Smooth muscle cell (in vitro differentiated cells): Measurements from ENCODE around the gene GLB1L3. TPM values are rescaled to one million over a fixed set of nuclear protein-coding genes. Genes with fewer than 3 reads are reported as not detected.

ENCODE experiments used
- DNase-seq: peaks from one replicate; lab custom pipeline; 2025; ENCODE audit not compliant: unreplicated experiment; lab: John Stamatoyannopoulos, UW
- H2AFZ ChIP-seq: fragments of 200-600 bp; sonication (generic); 2 replicates; pipeline ENCODE4 v1.6.0; 2016; ENCODE audit warnings: antibody characterized with exemption, low read depth, mild to moderate bottlenecking
- H3F3A ChIP-seq: fragments of 200-600 bp; sonication (generic); 2 replicates; pipeline ENCODE4 v1.6.0; 2017; ENCODE audit warnings: antibody characterized with exemption, low read depth
- H3K27ac ChIP-seq: fragments of 200-600 bp; sonication (generic); 2 replicates; pipeline ENCODE4 v1.5.1; 2016; ENCODE audit warnings: low read depth, mild to moderate bottlenecking
- H3K27me3 ChIP-seq: fragments of 200-600 bp; sonication (generic); 2 replicates; pipeline ENCODE4 v1.6.1; 2016; ENCODE audit warnings: low read depth, mild to moderate bottlenecking
- H3K36me3 ChIP-seq: fragments of 200-600 bp; sonication (generic); 2 replicates; pipeline ENCODE4 v1.5.1; 2016; ENCODE audit warnings: low read depth
- H3K4me1 ChIP-seq: fragments of 200-600 bp; sonication (generic); 2 replicates; pipeline ENCODE4 v1.5.1; 2016; ENCODE audit warnings: low read depth
- H3K4me2 ChIP-seq: fragments of 200-600 bp; sonication (generic); 2 replicates; pipeline ENCODE4 v1.6.0; 2016; ENCODE audit warnings: mild to moderate bottlenecking
- H3K4me3 ChIP-seq: fragments of 200-600 bp; sonication (generic); 2 replicates; pipeline ENCODE4 v1.5.1; 2016; ENCODE audit warnings: mild to moderate bottlenecking
- H3K79me2 ChIP-seq: fragments of 200-600 bp; sonication (generic); 2 replicates; pipeline ENCODE4 v1.6.0; 2016; ENCODE audit warnings: low read depth, mild to moderate bottlenecking
- H3K9ac ChIP-seq: fragments of 200-600 bp; sonication (generic); 2 replicates; pipeline ENCODE4 v1.6.0; 2016; ENCODE audit warnings: low read depth
- H3K9me3 ChIP-seq: fragments of 200-600 bp; sonication (generic); replicated peaks from 2 replicates; pipeline ENCODE4 v1.5.1; 2016; ENCODE audit warnings: low read depth
- H4K20me1 ChIP-seq: fragments of 200-600 bp; sonication (generic); 2 replicates; pipeline ENCODE4 v1.6.0; 2016; ENCODE audit warnings: low read depth
- WGBS: methylation state at CpG from one replicate; pipeline ENCODE4 v1.1.7; 2016; ENCODE audit warnings: low lambda C conversion rate; 5-methylcytosine and 5-hydroxymethylcytosine counted together
- polyA plus RNA-seq: library from polyadenylated mRNA; unstranded; fragments of >200 nt; fragmentation: Nextera tagmentation; extraction: Ambion mirVana; gene quantifications from 2 replicates; pipeline ENCODE4 v1.2.1, GENCODE V29; 2016
- total RNA-seq: library from RNA; depleted of rRNA; stranded (reverse); fragments of >200 nt; gene quantifications from 2 replicates; pipeline ENCODE4 v1.2.3, GENCODE V29; 2014
- TF ChIP-seq, protein P1 (sequence below): fragments of 200-600 bp; sonication (generic); IDR thresholded peaks from 2 replicates; pipeline ENCODE4 v1.5.1; 2017; ENCODE audit warnings: borderline replicate concordance, mild to moderate bottlenecking, antibody characterized with exemption; ENCODE audit not compliant: insufficient read depth, poor library complexity, severe bottlenecking

GLB1L3 gene
- total and polyA plus RNA-seq, 2 experiments from 2014 or later = not detected

DNA sequence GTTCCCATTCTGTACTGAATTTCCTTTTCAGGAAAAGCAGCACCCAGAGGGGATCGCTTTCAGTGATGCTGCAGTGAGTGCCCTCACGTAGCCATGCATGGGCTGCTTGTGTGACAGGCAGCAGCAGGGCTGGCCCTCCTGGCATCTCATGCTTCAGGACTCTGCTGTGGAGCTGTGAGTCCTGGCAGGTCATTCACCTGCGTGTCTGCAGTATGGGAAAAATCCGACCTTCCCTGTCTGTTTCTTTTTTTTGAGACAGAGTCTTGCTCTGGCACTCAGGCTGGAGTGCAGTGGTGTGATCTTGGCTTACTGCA, 69.0 kb downstream of the GLB1L3 start:
- TF ChIP-seq, protein P1, sequence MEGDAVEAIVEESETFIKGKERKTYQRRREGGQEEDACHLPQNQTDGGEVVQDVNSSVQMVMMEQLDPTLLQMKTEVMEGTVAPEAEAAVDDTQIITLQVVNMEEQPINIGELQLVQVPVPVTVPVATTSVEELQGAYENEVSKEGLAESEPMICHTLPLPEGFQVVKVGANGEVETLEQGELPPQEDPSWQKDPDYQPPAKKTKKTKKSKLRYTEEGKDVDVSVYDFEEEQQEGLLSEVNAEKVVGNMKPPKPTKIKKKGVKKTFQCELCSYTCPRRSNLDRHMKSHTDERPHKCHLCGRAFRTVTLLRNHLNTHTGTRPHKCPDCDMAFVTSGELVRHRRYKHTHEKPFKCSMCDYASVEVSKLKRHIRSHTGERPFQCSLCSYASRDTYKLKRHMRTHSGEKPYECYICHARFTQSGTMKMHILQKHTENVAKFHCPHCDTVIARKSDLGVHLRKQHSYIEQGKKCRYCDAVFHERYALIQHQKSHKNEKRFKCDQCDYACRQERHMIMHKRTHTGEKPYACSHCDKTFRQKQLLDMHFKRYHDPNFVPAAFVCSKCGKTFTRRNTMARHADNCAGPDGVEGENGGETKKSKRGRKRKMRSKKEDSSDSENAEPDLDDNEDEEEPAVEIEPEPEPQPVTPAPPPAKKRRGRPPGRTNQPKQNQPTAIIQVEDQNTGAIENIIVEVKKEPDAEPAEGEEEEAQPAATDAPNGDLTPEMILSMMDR = no peak
- H2AFZ ChIP-seq = no peak overlapping the region
- WGBS = 85% methylated on average over 4 of the region's 4 CpGs
- H4K20me1 ChIP-seq = no peaks in the 10 kb centered on the region
- no peaks in the 10 kb centered on the region for H3F3A ChIP-seq
- no peaks in the 10 kb centered on the region for H3K27me3 ChIP-seq
- H3K4me1 ChIP-seq = no peaks in the 10 kb centered on the region
- H3K9me3 ChIP-seq = no peaks in the 10 kb centered on the region
- no peak overlapping the region for H3K4me2 ChIP-seq
- H3K36me3 ChIP-seq = no peaks in the 10 kb centered on the region
- no peak overlapping the region for H3K9ac ChIP-seq
- no peak overlapping the region for H3K27ac ChIP-seq
- DNase-seq = no peak
- no peaks in the 10 kb centered on the region for H3K79me2 ChIP-seq
- H3K4me3 ChIP-seq = no peak overlapping the region

DNA sequence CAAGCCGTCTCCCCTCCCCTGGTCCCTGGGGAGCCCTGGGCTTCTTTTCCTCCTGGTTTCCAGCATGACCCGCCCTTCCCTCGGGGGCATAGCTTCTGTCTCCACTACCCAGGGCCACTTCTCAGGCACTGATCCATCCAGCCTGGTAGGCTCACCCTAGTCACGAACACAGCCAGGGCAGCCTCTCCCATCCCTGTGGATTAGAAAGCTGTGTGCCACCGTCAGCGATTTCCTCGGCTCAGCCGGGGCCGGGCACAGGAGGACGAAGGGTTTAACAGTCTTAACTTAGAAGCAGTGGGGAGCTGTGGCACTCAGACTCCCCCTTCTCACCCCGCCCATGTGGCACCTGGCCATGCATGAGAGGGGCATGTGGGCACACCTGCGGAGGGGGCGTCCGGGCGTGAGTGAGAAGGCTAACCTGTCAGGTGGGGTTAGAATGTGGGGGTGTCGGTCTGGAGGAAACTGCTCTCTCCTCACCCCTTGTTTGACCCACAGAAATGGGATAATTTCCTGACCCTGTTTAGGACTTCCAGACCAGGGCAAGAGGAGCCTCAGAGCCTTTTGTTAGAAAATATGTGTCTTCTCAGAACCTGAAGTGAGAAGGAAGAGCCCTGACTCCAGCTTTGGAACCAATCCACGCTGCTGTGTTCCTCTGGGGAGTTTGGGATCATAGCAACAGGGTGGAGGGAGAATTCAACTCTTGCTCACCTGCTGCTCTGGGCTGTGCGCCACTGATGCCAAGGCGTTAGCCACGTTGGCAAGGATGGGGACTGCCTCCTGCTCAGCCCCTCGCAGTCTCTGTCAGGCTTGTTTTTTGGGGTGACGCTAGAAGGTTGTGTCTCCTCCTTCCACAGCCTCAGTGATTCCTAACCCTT, 70.2 kb downstream of the GLB1L3 start:
- DNase-seq = no peak
- Histone ChIP-seq H3K4me1 (no peaks in the 10 kb centered on the region), H3K27ac (no peak overlapping the region), H4K20me1 (no peaks in the 10 kb centered on the region), H3K4me2 (no peak overlapping the region), H3F3A (no peaks in the 10 kb centered on the region), H3K36me3 (no peaks in the 10 kb centered on the region), H3K9ac (no peak overlapping the region), H3K4me3 (no peak overlapping the region), H3K27me3 (no peaks in the 10 kb centered on the region), H3K9me3 (no peaks in the 10 kb centered on the region), H2AFZ (no peak overlapping the region), H3K79me2 (no peaks in the 10 kb centered on the region)
- WGBS = 87% methylated on average over 22 of the region's 22 CpGs
- TF ChIP-seq, protein P1 = no peak

DNA sequence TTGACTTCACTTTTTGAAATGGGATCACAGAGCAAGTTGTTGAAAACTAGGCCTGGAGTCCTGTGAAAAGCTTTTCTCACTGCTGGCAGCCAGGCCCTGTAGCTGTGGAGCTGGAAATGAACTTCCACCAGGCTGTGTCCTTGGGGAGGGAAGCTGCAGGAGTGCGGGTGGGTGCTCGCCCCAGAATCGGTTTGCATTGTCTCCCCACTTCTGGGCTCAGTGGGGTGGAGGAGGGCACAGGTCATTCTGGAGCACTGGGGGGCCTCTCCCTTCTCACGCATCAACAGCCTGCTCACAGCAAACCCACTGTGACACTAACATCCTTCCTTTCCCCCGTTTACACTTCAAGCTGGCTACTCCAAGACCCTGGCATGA, 70.8 kb downstream of the GLB1L3 start:
- no peaks in the 10 kb centered on the region for H3K4me1 ChIP-seq
- H3F3A ChIP-seq = no peaks in the 10 kb centered on the region
- no peak overlapping the region for H3K4me2 ChIP-seq
- no peak overlapping the region for H3K9ac ChIP-seq
- DNase-seq = no peak
- H3K36me3 ChIP-seq = no peaks in the 10 kb centered on the region
- TF ChIP-seq, protein P1 = no peak
- no peak overlapping the region for H3K27ac ChIP-seq
- WGBS = 82% methylated on average over 5 of the region's 5 CpGs
- no peak overlapping the region for H3K4me3 ChIP-seq
- no peaks in the 10 kb centered on the region for H4K20me1 ChIP-seq
- H3K79me2 ChIP-seq = no peaks in the 10 kb centered on the region
- H3K27me3 ChIP-seq = no peaks in the 10 kb centered on the region
- no peak overlapping the region for H2AFZ ChIP-seq
- H3K9me3 ChIP-seq = no peaks in the 10 kb centered on the region

DNA sequence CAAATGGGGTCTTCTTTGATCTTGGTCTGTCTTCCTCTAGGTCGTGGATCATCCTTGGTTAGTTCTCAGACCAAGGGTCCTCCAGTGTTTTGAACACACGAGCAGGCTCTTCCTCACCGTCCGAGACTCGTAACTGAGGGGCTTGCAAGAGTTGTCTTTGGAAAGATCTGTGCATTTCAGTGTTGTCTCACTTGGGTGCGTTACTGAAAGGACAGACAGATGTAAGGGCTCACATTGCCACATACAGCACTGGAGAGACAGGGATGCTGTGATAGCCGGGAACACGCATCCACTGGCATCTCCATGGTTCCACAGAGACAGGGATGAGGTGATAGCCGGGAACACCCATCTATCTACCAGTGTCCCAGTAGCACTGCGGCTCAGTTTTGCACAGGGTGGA, 71.3 kb downstream of the GLB1L3 start:
- no peak overlapping the region for H2AFZ ChIP-seq
- H3F3A ChIP-seq = no peaks in the 10 kb centered on the region
- DNase-seq = no peak
- no peaks in the 10 kb centered on the region for H3K27me3 ChIP-seq
- H3K9me3 ChIP-seq = no peaks in the 10 kb centered on the region
- no peaks in the 10 kb centered on the region for H3K36me3 ChIP-seq
- no peaks in the 10 kb centered on the region for H3K4me1 ChIP-seq
- H3K4me3 ChIP-seq = no peak overlapping the region
- H3K79me2 ChIP-seq = no peaks in the 10 kb centered on the region
- H3K27ac ChIP-seq = no peak overlapping the region
- WGBS = 92% methylated on average over 10 of the region's 10 CpGs
- H4K20me1 ChIP-seq = no peaks in the 10 kb centered on the region
- TF ChIP-seq, protein P1 = no peak
- H3K9ac ChIP-seq = no peak overlapping the region
- no peak overlapping the region for H3K4me2 ChIP-seq
